ENCODE measurements around the gene CCDC137. TPM values are rescaled to one million over a fixed set of nuclear protein-coding genes. Genes with fewer than 3 reads are reported as not detected.
A peak's percentile ranks its signal among the peaks of the same experiment; 100 is the strongest.

Gene CCDC137
- polyA plus RNA-seq, 1 of the 3 experiments (the other 2 are of a cell fraction), result 62.4 TPM

- no peaks in the 10 kb centered on the region for H3K9me2 ChIP-seq
- WGBS (ENCODE audit: low lambda C conversion rate), result 94% methylated on average over 17 of the region's 17 CpGs
- H3K27ac ChIP-seq (ENCODE audit: low read depth in 2 of 2, low read length in 1 of 2), result no peak overlapping the region
- peaks cover 28 to 38% of the 10 kb centered on the region in 2 experiments for H3K36me3 ChIP-seq (replicated peaks in 1 of 2; ENCODE audit: control insufficient read depth in 1 of 2, insufficient read depth in 2 of 2, low read length in 1 of 2)
- DNase-seq, result no peak
- H3K4me1 ChIP-seq (ENCODE audit: control insufficient read depth in 1 of 2, insufficient read depth in 2 of 2, low read depth in 1 of 2, low read length in 1 of 2), result peaks cover 19 to 32% of the 10 kb centered on the region in 2 experiments
- CTCF ChIA-PET, result interaction anchor here (1.3 to 2.6 kb wide), 5 partner anchors 15 to 160 kb away, joined by 3 to 10 read pairs (median 4); no protein-coding TSS in a partner anchor
- H3K9ac ChIP-seq, result no peak overlapping the region
- H3K79me2 ChIP-seq (ENCODE audit: insufficient read depth), result peaks cover 39% of the 10 kb centered on the region
- peaks cover 43% of the 10 kb centered on the region for H3F3A ChIP-seq (replicated peaks; ENCODE audit: insufficient read depth)
- H3K4me2 ChIP-seq, result no peak overlapping the region
- no peak overlapping the region for H2AFZ ChIP-seq (ENCODE audit: low read depth)
- no peaks in the 10 kb centered on the region for H4K20me1 ChIP-seq (ENCODE audit: insufficient read depth)
- H3K4me3 ChIP-seq (ENCODE audit: low read depth in 2 of 2, low read length in 1 of 2), result no peak overlapping the region
- POLR2A ChIA-PET, result interaction anchor here (1.0 to 3.0 kb wide), 2 partner anchors 13 to 158 kb away, joined by 3 to 9 read pairs; no protein-coding TSS in a partner anchor
- no peaks in the 10 kb centered on the region for H3K9me3 ChIP-seq
- TF ChIP-seq POLR2AphosphoS5 (IDR thresholded peaks at IDR 0.05; ENCODE audit: low read depth, low read length), result peak; percentile 11; the same call in 1 of the 2 replicates
- no peak for TF ChIP-seq YY1 (IDR thresholded peaks at IDR 0.05; ENCODE audit: low read depth)
- no peak for TF ChIP-seq CTCF (IDR thresholded peaks at IDR 0.05)
- no peak for TF ChIP-seq EP300 (IDR thresholded peaks at IDR 0.05; ENCODE audit: borderline replicate concordance in 1 of 2, low read depth in 1 of 2, low read length in 1 of 2)
- no peaks in the 10 kb centered on the region for H3K27me3 ChIP-seq (ENCODE audit: insufficient read depth)
Measured at GRCh38 chr17:81708739-81709185, 42.2 kb downstream of the CCDC137 start.

- 68% methylated on average over 26 of the region's 29 CpGs for WGBS (ENCODE audit: low lambda C conversion rate)
- Histone ChIP-seq H3K36me3 (replicated peaks in 1 of 2; ENCODE audit: control insufficient read depth in 1 of 2, insufficient read depth in 2 of 2, low read length in 1 of 2) (peaks cover 16 to 29% of the 10 kb centered on the region in 2 experiments), H3K4me3 (ENCODE audit: low read depth in 2 of 2, low read length in 1 of 2) (peak overlapping the region; percentile 73 to 80; a peak in 1 of 4 replicates), H3K9me2 (no peaks in the 10 kb centered on the region), H3K79me2 (ENCODE audit: insufficient read depth) (peaks cover 31% of the 10 kb centered on the region; the same call in 1 of the 2 replicates), H2AFZ (ENCODE audit: low read depth) (no peak overlapping the region), H3K9me3 (no peaks in the 10 kb centered on the region), H3K9ac (peak overlapping the region; percentile 69; the same call in 1 of the 2 replicates), H3K27ac (ENCODE audit: low read depth in 2 of 2, low read length in 1 of 2) (peak overlapping the region; percentile 36 to 83; a peak in 2 of 4 replicates), H4K20me1 (ENCODE audit: insufficient read depth) (no peaks in the 10 kb centered on the region), H3F3A (replicated peaks; ENCODE audit: insufficient read depth) (peaks cover 34% of the 10 kb centered on the region), H3K4me2 (peak overlapping the region; percentile 89), H3K27me3 (ENCODE audit: insufficient read depth) (no peaks in the 10 kb centered on the region), H3K4me1 (ENCODE audit: control insufficient read depth in 1 of 2, insufficient read depth in 2 of 2, low read depth in 1 of 2, low read length in 1 of 2) (peaks cover 22 to 33% of the 10 kb centered on the region in 2 experiments; a peak in 3 of 4 replicates)
- no peak for TF ChIP-seq SIN3A (IDR thresholded peaks at IDR 0.05; ENCODE audit: borderline replicate concordance, low read depth, low read length)
- TF ChIP-seq NFIC (IDR thresholded peaks at IDR 0.05; ENCODE audit: borderline replicate concordance), result no peak
- TF ChIP-seq CTCF (IDR thresholded peaks at IDR 0.05), result no peak
- no peak for TF ChIP-seq NRF1 (IDR thresholded peaks at IDR 0.05; ENCODE audit: low read depth, low read length)
- TF ChIP-seq, protein P1, sequence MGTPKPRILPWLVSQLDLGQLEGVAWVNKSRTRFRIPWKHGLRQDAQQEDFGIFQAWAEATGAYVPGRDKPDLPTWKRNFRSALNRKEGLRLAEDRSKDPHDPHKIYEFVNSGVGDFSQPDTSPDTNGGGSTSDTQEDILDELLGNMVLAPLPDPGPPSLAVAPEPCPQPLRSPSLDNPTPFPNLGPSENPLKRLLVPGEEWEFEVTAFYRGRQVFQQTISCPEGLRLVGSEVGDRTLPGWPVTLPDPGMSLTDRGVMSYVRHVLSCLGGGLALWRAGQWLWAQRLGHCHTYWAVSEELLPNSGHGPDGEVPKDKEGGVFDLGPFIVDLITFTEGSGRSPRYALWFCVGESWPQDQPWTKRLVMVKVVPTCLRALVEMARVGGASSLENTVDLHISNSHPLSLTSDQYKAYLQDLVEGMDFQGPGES (IDR thresholded peaks at IDR 0.05; ENCODE audit: low read depth, low read length), result no peak
- TF ChIP-seq GABPA (IDR thresholded peaks at IDR 0.05; ENCODE audit: low read depth), result no peak
- no peak for TF ChIP-seq YY1 (IDR thresholded peaks at IDR 0.05; ENCODE audit: low read depth)
- no peak for TF ChIP-seq ZBTB33 (IDR thresholded peaks at IDR 0.05; ENCODE audit: borderline replicate concordance, low read depth)
- TF ChIP-seq TEAD4 (IDR thresholded peaks at IDR 0.05; ENCODE audit: borderline replicate concordance, insufficient read depth), result no peak
- no peak for TF ChIP-seq RAD21 (IDR thresholded peaks at IDR 0.05; ENCODE audit: low read length)
- no peak for TF ChIP-seq SMC3 (IDR thresholded peaks at IDR 0.05; ENCODE audit: low read depth, low read length)
- TF ChIP-seq, protein P2, sequence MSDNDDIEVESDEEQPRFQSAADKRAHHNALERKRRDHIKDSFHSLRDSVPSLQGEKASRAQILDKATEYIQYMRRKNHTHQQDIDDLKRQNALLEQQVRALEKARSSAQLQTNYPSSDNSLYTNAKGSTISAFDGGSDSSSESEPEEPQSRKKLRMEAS (IDR thresholded peaks at IDR 0.05; ENCODE audit: low read depth), result no peak
- POLR2A ChIA-PET, result interaction anchor here (0.5 to 1.2 kb wide), 5 partner anchors 8 to 45 kb away, joined by 3 to 9 read pairs (median 3); partner anchors contain the start of genes ARL16, CCDC137, HGS and MRPL12
- no peak for DNase-seq
- CTCF ChIA-PET, result interaction anchor here (0.6 to 2.6 kb wide), 7 partner anchors 25 to 458 kb away, joined by 3 to 12 read pairs (median 4); partner anchors contain the start of genes ARL16 and HGS
Measured at GRCh38 chr17:81710514-81711308, 44.2 kb downstream of the CCDC137 start.
